Measurements from ENCODE around the gene ALDH1L2. TPM values are rescaled to one million over a fixed set of nuclear protein-coding genes. Genes with fewer than 3 reads are reported as not detected.

ALDH1L2 gene
- total and polyA plus RNA-seq, 3 donors from 2014 or later: 2.3 to 3.5 (median 2.5) TPM

DNA sequence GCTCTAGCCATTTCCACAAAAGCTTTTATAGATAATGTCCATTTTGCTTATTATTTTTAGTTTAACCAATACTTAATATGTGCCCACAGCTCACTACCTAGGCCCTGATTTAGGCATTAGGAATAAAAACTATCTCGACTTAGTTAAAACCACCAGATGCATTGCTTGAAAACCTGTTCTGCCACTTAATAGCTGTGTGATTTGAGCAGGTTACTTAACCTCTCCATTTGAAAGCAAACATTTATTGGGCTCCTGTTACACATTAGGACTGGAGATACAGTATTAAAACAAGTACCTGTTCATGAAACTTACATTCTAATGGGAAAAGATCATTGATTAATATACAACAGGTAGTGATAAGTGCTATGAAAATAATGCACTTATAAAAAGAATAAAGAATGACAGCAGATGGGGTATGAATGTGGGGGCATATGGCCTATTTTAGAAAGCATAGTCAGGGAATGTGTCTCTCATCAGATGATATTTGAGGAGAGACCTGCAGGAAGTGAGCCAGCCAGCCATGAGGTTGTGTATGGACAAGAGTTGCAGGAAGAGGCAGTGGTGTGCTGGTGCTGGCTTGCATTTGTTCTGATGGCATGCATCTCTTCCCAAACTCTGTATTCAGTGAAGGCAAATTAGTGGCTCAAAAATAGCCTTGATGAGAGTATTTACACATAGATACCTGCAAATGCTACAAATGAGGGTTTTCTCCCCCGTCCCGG is 63.9 kb downstream of the ALDH1L2 start:
- no peak overlapping the region for H3K4me3 ChIP-seq
- intact Hi-C loops (cut with DNase I; ENCODE audit: low total_unique reads): no loop called here
- H3K9me3 ChIP-seq: no peaks in the 10 kb centered on the region
- WGBS, 2 donors: 82 to 95% methylated on average over 3 of the region's 3 CpGs
- no peak for DNase-seq
- no peak overlapping the region for H3K27ac ChIP-seq
- no peak for TF ChIP-seq CTCF (IDR thresholded peaks at IDR 0.05)
- no peak for TF ChIP-seq POLR2A (IDR thresholded peaks at IDR 0.05)
- H3K36me3 ChIP-seq (ENCODE audit: low read depth, missing control alignments): no peaks in the 10 kb centered on the region
- no peaks in the 10 kb centered on the region for H3K4me1 ChIP-seq
- H3K27me3 ChIP-seq: no peaks in the 10 kb centered on the region

DNA sequence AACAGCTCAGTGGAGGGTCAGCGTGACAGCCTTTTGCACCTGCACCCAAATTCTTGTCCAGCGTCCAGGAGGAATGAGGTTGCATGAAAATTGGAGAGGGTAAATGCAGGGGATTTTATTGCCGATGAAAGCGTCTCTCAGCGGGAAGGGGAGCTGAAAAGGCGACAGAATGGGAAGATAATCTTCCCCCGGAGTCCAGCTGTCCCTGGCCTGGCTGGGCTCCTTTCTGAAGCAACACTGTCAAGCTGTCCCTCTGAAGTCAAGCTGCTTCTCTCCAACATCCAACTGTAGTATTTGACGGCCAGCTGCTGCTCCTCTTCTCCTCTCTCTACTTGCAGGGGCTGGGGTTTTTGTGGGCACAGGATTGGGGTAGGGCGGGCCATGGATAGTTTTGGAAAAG is 65.5 kb downstream of the ALDH1L2 start:
- no peak for TF ChIP-seq POLR2A (IDR thresholded peaks at IDR 0.05)
- TF ChIP-seq CTCF (IDR thresholded peaks at IDR 0.05): no peak
- H3K27ac ChIP-seq: no peak overlapping the region
- 86 to 87% methylated on average over 9 of the region's 9 CpGs for WGBS, 2 donors
- H3K27me3 ChIP-seq: no peaks in the 10 kb centered on the region
- no peaks in the 10 kb centered on the region for H3K36me3 ChIP-seq (ENCODE audit: low read depth, missing control alignments)
- no peak for DNase-seq
- no peak overlapping the region for H3K4me3 ChIP-seq
- no peaks in the 10 kb centered on the region for H3K9me3 ChIP-seq
- H3K4me1 ChIP-seq: no peaks in the 10 kb centered on the region
- intact Hi-C loops (cut with DNase I; ENCODE audit: low total_unique reads): no loop called here

GRCh38 chr12:105018012-105018411 is 66.2 kb downstream of the ALDH1L2 start:
- intact Hi-C loops (cut with DNase I; ENCODE audit: low total_unique reads): no loop called here
- H3K4me1 ChIP-seq: no peaks in the 10 kb centered on the region
- no peaks in the 10 kb centered on the region for H3K36me3 ChIP-seq (ENCODE audit: low read depth, missing control alignments)
- 90 to 94% methylated on average over 4 of the region's 4 CpGs for WGBS, 2 donors
- H3K27me3 ChIP-seq: no peaks in the 10 kb centered on the region
- TF ChIP-seq CTCF (IDR thresholded peaks at IDR 0.05) (no peak), POLR2A (IDR thresholded peaks at IDR 0.05) (no peak)
- no peak for DNase-seq
- H3K4me3 ChIP-seq: no peak overlapping the region
- H3K27ac ChIP-seq: no peak overlapping the region
- no peaks in the 10 kb centered on the region for H3K9me3 ChIP-seq

DNA sequence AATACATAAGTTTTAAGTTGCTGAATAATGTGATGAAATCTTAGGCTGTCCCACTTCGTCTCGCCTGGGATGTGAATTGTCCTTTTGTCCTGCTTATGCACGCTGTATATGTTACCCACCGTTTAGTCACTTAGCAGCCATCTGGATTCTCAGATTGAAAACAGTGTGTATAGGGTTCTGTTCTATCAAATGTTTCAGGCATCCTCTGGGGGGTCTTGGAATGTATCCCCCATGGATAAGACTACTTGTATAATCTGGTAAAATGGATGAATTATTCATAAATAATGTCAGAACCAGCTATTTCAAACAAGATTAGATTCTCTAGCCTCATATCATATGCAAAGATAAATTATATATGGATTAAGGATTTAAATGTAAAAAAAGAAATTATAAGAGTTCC is 68.7 kb downstream of the ALDH1L2 start:
- no peak for TF ChIP-seq CTCF (IDR thresholded peaks at IDR 0.05)
- Histone ChIP-seq H3K4me3 (no peak overlapping the region), H3K27ac (no peak overlapping the region), H3K4me1 (no peaks in the 10 kb centered on the region), H3K27me3 (no peaks in the 10 kb centered on the region), H3K9me3 (no peaks in the 10 kb centered on the region), H3K36me3 (ENCODE audit: low read depth, missing control alignments) (no peaks in the 10 kb centered on the region)
- intact Hi-C loops (cut with DNase I; ENCODE audit: low total_unique reads): no loop called here
- no peak for DNase-seq
- 93 to 94% methylated on average over 4 of the region's 4 CpGs for WGBS, 2 donors

GRCh38 chr12:105014603-105015002 is 69.7 kb downstream of the ALDH1L2 start:
- no peak overlapping the region for H3K27ac ChIP-seq
- no peaks in the 10 kb centered on the region for H3K9me3 ChIP-seq
- no peaks in the 10 kb centered on the region for H3K36me3 ChIP-seq (ENCODE audit: low read depth, missing control alignments)
- TF ChIP-seq POLR2A (IDR thresholded peaks at IDR 0.05) (no peak), CTCF (IDR thresholded peaks at IDR 0.05) (no peak)
- no peaks in the 10 kb centered on the region for H3K4me1 ChIP-seq
- DNase-seq: no peak
- intact Hi-C loops (cut with DNase I; ENCODE audit: low total_unique reads): no loop called here
- 64 to 80% methylated on average over 2 of the region's 2 CpGs for WGBS, 2 donors
- H3K4me3 ChIP-seq: no peak overlapping the region
- no peaks in the 10 kb centered on the region for H3K27me3 ChIP-seq
